Activated CD8-positive, alpha-beta memory T cell treated with anti-CD3 and anti-CD28 coated beads, Interleukin-2, amount 50 U/mL, for 4 hours (primary cell): ENCODE results near the gene GARNL3.

Source experiments
- DNase-seq: peaks from one replicate; pipeline ENCODE4 v3.0.0-alpha.2; 2020

GARNL3 gene

DNA sequence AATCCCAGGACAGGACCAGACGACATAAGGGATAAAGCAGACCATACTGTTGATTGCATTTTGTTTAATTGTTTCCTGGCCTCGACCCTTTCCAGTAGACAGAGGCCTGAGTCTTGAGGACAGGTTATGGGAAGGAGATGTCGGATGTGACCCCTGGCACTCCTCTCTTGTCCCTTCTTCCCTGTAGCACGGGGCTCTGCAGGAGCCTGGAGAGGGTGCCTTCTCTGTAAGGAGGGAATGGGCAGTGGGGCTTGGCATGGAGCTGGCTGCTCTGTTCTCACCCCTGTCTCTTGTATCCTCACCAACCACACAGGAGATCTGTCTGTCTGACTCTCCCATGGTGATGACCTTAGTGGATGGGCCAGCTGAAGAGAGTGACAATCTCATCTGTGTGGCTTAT lies 92.3 kb downstream of the GARNL3 start:
- DNase-seq = no peak

DNA sequence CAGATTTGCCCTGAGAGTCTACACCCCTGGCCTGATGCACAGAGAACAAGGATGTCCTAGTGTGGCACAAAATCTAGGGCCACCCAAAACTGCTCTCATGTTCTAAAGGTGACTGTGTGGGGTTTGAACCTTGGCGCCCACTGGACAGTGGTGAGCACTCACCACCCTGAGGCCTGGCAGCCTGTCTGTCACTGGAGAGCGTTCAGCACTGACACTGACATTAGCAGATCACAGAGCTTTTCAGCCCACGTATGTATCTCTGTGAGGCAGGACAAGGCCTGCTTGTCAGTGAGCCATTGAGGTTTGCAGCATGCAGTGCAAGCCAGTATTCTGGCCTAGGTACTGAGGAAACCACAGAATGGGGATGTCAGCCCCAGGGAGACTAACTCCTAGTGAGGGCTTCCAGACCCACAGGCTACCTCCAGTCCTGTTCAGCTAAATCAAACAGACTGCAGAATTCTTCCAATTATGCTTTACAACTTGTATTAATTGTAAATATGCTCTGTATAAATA lies 93.5 kb downstream of the GARNL3 start:
- DNase-seq = no peak

DNA sequence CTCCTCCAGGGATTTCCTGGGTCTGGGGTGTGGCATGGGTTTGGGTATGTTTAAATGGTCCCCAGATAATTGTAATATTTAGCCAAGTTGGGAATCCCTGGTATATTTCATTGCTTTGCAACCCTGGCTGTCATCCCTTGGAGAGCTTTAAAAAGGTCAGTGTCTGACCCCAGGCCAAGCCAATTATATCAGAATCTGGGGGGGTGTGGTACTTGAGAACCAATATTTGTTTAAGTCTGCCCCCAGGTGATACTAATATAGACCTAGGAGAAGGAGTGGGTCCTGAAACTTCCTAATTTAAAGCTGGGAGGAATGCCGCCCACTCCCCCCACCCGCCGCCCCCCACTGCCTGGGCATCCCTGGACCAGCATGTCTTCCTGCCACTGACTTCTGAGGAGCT lies 94.2 kb downstream of the GARNL3 start:
- no peak for DNase-seq

DNA sequence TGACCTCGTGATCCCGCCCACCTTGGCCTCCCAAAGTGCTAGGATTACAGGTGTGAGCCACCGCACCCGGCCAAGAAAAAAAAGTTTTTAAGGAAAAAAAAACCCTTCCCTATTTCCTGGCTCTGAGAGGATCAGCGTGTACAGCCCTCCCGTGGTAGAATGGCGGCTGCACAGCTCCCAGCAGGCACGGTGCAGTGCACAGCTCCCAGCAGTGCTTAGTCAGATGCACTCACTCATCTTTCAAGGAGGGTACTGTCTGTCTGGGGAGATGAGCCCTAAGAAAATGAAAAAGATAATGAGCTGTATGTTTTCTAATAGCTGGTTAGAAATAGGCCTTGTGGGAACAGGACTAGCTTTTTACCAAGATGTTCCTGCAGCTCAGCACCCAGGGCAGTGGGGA lies 95.7 kb downstream of the GARNL3 start:
- DNase-seq = no peak

DNA sequence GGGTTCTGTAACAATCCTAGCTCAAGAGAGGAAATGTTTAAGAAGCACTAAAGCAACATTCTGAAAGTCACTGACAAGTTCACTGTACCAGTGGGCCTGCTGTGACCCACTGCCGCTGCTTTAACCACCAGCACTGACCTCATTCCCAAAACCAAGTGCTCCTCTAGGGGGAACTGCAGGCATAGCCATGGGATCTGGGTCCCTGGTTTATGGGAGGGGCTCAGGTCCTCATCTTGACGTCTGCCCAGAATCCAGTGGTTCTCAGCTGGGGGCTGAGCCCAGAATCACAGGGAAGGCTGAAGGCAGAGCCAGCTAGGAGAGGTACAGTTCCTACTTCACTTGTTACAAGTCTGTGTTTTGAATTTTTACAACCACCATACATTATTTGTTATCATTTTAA lies 96.3 kb downstream of the GARNL3 start:
- DNase-seq = no peak

DNA sequence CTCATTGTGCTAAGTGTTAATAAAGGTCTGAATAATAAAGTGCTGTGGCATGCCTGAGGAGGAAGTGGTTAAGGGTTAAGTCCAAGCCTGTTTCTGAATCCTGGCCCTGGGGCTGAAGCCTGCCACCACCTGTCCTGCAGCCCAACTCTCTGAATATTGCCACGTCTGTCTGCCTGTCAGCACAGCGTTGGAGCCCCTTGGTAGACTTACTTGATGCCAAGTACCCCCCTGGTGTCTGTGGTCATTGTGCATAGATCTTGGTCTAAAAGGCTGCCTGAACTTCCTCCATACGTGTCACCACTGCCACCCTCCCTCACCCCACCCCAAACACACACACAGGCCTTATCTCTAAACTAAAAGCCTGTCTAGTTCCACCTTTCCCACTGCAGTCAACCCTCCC lies 97.0 kb downstream of the GARNL3 start:
- no peak for DNase-seq

DNA sequence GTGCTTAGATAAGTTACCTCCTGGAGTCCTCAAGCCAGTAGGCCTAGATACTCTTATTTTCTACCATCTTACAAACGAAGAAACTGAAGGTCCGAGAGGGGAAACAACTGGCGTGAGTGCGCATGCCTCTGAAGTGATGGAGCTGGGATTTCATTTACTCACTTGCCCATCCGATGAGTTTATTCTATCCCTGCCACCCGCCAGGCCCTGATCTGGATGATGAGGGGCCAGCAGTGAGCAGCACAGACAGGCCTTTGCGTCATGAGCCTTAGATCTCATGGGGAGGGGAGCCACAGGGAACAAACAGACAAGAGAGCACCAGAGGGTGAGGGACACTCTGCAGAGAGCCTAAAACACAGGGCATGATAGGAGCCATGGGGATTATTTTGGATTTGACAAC lies 98.3 kb downstream of the GARNL3 start:
- DNase-seq = no peak

DNA sequence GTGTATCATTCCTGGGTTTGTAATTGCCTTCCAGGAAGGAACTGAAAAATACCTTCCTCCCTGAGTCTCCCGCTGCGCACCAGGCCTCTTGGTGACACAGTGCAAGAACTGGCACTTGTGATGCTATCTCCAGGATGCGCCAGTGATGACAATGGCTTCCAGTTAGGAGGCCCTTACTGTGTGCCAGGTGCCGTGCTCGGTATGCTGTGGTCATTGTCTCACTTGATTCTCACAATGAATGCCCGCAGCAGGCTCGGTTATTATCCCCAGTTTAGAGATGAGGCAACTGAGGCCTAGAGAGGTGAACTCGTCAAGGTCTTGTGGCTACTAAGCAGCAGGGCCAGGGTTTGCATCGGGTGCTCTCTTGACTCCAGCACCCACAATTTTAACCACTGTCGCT lies 100.9 kb downstream of the GARNL3 start:
- no peak for DNase-seq

DNA sequence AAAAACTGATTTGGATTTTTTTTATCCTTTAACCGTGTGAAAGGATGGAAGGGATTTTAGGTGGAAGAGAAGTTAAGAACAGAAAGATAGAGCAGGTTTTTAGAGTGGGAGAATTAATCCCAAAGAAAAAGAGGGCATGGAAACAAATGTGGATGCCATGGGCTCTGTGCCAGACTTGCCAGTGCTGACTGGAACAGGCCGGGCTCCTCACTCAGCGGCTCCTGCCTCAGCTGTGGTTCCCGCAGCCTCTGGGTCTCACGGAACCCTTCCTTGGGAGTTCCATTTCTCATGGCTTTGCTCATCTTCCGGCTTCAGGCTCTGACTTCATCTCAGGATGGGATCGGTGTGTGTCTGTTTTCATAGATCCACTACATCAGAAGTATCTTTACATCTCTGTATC lies 102.0 kb downstream of the GARNL3 start:
- no peak for DNase-seq

DNA sequence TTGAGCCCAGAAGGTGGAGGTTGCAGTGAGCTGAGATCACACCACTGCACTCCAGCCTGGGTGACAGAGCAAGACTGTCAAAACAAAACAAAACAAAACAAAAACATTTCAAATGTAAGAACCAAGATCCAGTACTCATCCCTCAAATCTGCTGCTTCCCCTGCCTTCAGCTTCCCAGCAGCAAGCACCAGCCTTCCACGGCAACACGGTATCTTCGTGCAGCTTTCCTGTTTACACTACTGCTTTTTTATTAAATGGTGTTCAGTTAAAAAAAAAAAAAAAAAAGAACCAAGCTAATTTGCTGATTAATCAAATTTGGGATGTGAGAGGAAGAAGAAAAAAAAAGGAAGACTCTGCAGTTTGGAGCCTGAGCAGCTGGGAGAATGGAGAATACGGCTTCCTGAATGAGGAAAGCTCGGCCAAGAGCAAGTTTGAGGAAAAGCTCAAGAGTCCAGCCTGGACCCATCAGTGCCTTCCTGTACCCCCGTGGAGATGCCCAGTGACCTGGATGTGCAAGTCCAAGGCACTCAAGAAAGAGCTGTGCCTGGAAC lies 104.4 kb downstream of the GARNL3 start:
- no peak for DNase-seq

DNA sequence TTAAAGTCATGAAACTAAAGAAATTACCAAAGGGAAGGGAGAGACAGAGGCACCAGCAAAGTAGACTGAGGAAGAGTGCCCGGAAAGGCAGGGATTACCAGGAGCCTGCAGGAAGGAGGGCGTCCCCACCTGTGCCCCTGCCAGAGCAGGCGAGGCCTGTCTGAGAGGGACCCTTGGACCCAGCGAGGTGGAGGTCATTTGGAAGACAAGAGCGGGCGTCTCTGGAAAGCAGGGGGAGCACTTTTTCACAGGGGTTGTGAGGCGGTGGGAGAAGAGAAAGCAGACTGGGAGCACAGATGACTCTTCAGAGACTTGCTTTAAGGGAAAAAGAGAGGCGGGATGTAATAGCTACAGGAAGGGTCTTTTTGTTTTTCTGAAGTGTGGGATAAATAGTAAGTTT lies 104.9 kb downstream of the GARNL3 start:
- no peak for DNase-seq

DNA sequence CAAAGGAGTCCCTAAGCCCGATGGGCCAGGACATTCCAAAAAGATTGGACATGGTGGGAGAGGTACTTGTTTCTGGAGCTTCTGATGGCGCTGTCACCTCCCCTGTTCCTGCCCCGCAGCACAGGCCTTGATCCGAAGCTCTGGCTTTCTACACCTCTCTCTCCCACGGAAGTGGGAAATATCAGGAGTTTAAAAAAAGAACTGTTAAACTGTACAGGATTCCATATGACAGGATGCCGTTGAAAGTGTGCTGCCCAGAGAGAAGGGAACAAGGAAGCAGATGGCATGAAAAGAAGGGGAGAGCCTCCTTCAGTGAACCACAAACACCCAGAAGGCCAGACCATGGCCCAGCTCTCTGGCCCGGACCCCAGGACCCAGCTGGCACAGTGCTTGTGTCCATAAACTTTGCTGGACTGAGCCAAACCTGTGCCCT lies 105.6 kb downstream of the GARNL3 start:
- no peak for DNase-seq

DNA sequence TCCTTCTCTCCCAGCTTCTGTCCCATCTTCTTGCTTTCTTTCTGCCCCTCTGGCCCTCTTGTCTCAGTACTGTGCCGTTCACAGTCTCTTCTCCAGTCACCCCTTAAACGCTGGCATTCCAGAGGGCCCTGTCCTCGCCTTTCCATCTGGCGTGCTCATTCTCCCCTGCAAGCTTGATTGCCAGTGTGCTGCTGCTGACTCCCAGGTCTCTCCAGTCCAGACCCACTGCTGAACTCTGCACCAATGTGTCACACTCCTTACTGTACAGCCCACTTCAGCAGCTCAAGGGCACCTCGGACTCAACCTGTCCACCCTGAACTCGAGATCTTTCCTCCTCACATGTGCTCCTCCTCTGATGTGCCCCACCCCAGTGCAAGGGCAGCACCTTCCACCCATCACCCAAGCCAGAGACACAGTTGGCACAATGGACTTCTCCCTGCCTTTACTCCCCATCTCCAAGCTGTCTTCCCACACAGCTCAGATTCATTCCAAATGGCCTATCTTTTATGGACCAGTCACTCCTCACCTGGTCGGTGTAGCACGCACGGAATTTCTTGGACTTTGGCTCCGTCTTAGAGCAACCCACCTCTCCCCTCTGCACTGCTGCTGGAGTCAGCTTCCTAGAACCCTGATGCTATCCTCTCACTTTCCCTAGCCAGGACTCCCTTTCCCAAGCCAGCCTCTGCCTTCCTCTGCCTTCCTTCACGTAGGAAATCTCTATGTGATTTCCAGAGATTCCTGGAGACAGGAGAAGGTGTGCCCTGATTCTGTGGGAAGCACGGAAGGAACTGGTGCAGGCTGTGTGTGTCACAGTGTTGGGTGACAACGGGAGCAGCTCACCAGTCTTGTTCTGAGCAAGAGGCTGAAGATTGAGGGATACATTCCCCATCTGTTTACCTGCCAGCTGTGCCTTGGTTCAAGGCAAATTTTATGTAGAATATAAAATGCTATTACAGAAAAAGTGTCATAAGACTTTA lies 106.4 kb downstream of the GARNL3 start:
- no peak for DNase-seq

DNA sequence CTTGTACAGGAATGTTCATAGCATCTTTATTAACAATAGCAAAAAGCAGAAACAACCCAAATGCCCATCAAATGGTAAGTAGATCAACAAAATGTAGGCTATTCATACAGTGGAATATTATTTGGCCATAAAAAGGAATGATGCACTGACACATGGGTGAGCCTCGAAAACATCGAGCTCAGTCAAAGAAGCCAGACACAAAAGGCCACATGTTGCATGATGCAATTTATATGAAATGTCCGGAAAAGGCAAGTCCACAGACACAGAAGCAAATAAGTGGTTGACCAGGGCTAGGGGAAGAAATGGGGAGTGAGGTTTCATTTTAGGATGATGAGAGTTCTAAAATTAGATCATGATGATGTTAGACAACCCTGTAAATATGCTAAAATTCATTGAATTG lies 115.9 kb downstream of the GARNL3 start:
- DNase-seq = no peak

DNA sequence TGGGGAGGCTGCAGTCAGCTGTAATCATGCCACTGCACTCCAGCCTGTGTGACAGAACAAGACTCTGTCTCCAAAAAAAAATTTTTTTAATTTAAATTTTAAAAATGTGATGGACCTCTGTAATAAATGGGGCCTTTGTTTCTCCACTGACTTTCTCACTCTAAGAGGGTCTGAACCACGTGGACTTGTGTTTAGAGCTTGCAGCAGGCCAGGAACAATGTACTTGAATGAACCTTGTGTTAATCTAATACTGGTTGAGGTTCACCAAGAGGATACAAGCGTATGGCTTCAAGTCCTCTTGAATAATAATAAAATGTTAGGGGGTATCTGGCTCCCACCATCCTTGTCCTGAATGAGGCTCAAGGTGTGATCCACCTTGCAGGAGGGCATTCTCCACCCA lies 118.0 kb downstream of the GARNL3 start:
- no peak for DNase-seq

DNA sequence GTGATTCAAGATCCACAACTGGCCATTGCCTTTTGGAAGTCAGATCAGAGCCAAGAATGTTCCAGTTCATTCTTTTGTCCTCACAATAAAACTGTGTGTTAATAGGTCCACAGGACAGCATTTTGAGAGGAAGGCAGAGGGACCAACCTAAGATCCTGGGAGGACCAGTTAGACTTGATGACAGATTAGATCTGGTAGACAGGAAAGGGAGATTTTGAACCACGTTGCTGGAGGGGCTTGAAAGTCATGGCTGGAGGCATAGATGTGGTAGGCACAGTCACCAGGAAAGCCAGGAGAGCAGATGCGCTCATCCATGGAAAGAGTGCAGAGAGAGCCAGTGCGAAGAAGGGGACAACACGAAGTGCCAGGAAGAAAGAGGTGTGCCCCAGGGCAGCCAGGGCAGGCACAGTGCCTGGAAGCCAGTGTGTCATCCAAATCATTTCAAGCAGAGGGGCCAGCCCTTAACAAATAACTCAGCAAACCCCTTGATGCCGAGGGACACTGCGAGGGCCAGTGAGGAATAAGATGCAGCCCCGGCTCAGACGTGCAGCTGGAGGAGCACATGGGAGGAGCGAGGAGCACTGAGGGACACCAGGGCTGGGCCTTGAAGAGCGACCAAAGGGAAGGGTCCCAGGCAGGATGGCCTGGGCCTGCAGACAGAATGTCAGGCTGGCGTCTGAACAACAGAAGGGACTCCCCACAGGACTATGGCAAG lies 119.6 kb downstream of the GARNL3 start:
- DNase-seq = peak; percentile 5

DNA sequence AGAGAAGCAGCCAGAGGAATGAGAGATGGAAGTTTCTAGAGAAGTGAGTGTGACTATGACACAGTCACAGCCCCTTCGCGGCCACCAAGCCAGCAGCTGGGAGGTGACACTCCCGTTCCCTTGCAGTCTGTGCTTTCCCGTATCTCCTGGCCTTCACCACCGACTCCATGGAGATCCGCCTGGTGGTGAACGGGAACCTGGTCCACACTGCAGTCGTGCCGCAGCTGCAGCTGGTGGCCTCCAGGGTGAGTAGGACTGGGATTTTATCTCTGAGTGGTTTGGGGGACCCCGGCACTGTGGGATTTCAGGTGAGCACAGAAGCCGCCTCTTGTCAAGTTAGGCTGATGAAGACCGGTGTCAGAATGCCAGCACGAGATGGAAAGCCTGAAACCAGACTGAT lies 120.3 kb downstream of the GARNL3 start:
- no peak for DNase-seq

DNA sequence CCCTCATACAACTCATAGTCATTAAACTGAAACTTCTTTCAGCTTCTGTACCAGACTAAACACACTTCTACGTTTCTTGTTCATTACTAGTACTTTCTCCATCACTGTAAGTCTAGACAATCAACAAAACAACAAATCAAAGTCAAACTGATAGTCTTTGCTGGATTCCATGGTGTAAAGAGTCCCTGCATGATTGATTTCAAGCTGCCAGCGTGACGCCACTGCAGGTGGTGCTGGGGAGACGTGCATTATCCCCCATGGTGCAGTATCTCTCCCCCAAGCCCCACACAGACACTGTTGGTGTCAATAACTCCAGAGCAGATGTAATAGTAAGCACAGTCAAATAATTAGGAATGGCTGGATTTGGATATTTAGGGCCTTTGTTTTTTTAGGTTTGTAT lies 121.7 kb downstream of the GARNL3 start:
- peak; percentile 4 for DNase-seq

DNA sequence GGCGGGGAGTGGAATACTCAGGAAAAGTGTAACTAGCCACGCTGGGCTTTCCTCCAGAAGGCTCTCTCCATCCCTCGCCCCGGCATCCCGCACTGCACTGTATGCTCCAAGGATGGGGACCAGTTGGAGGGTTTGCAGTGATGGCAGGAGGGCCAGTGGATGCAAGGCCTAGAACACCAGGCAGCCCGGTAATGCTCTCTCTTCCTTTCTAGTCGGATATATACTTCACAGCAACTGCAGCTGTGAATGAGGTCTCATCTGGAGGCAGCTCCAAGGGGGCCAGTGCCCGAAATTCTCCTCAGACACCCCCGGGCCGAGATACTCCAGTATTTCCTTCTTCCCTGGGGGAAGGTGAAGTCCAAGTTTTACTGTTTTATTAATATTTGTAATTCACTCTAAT lies 122.4 kb downstream of the GARNL3 start:
- no peak for DNase-seq

DNA sequence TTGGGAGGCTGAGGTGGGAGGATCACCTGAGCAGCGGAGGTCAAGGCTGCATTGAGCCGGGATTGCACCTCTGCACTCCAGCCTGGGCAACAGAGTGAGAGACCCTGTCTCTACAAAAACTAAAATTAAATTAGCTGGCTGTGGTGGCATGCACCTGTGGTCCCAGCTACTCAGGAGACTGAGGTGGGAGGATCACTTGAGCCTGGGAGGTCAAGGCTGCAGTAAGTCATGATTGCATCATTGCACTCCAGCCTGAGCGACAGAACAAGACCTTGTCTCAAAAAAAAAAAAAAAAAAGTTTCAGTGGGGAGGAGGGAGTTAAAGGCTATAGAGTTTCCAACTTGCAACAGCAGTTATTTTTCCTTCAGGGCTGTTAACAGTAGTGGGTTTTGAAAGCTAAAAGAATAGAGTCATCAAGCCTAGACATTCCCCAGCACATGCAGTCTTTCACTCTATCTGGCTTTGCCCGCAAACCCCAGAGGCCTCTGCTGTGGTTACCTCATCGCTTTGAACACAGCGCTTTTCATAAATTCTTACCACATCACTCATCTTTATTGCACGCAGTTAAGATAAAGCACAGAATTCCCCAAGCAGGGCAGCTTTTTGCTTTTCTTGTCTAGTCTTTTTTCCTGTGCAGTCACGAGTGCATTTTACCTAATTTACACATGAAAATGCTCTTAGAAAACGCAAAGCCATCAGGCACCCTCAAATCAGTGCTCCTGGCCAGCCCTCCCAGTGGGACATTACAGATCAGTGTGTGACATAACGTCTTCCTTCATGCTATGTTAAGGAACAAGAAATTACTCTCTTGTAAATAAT lies 123.7 kb downstream of the GARNL3 start:
- peak; percentile 80 for DNase-seq

DNA sequence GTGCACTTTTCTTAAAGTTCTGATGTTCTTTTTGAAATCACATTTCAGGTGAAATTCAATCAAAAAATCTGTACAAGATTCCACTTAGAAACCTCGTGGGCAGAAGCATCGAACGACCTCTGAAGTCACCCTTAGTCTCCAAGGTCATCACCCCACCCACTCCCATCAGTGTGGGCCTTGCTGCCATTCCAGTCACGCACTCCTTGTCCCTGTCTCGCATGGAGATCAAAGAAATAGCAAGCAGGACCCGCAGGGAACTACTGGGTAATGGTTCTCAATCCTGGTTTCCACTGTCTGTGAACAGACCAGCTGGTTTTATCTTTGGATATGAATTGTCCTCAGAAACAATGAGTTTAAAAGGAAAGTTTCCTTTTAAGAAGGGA lies 124.3 kb downstream of the GARNL3 start:
- DNase-seq = no peak

DNA sequence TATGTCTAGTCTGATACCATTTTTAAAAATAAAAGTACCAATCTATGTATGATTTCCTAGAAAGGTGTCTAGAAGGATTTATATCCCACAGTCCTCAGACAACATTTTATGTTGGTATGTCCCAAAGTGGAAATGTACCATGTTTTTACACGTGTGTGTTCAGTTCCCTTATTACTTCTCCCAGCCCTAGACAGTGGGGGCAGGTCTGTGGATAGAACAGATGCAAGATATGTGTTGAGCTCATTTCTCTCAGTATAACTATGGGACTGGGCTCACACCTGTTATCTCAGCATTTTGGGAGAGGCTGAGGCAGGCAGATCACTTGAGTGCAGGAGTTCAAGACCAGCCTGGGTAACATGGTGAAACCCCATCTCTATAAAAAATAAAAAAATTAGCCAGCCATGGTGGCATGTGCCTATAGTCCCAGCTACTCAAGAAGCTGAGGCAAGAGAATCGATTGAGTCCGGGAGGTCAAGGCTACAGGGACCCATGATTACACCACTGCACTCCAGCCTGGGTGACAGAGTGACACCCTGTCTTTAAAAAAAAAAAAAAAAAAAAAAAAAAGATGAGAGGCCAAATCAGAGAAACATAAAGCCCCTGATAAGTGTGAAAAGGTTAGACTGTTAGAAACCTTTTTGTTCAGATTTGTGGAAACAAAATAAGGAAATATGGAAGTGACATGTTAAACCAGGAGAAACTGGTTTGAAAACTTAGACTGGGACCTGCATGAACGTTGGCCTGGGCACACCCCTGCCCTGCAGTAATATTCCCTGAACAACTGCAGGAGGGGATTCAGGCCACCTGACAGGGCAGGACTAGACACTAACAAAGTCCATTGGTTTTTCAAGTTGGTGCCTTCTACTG lies 125.0 kb downstream of the GARNL3 start:
- no peak for DNase-seq
